ENCODE measurements around the gene OCIAD1.

Gene OCIAD1

GRCh38 chr4:48891028-48891619 lies 60.2 kb downstream of the OCIAD1 start:
- no peak for DNase-seq (ENCODE audit: low read depth)

DNA sequence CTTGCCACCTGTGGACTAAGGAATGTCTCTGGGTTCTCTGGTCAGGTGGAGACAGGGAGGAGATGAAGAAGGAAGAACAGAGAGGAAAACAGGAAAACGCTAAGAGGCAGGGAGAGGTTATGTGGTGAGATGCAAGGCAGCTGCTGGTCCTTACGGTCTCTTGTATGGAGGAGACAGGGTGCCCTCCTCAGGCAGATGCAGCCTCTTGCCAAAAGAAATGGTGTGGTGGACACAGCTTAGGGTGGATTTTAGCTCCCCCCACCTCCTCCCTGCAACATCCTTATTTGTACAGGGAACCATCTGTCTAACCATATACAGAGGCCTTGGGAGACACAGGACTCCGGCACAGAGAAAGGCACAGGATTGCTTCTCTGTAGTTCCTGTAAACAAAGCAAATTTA lies 66.0 kb downstream of the OCIAD1 start:
- DNase-seq (ENCODE audit: low read depth): no peak

GRCh38 chr4:48898733-48899431 lies 68.0 kb downstream of the OCIAD1 start:
- no peak for DNase-seq (ENCODE audit: low read depth)

DNA sequence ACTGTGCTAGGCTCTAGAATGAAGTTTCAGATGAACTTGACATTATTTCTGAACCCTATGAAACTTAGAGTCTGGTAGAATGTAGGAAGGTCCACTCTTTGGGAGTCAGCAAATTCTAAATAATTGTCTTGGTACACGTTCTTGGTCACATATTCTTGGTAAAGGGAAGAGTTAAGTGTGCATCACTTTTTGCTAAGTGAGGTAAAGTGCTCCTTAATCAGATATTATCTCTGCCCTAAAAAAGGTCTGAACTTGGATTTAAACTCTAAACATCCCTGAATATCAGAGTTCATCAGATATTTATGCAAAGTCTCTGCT lies 68.5 kb downstream of the OCIAD1 start:
- no peak for DNase-seq (ENCODE audit: low read depth)

GRCh38 chr4:48899950-48900349 lies 69.1 kb downstream of the OCIAD1 start:
- no peak for DNase-seq (ENCODE audit: low read depth)

GRCh38 chr4:48901196-48901595 lies 70.3 kb downstream of the OCIAD1 start:
- no peak for DNase-seq (ENCODE audit: low read depth)

- no peak for DNase-seq (ENCODE audit: low read depth)
Observed at GRCh38 chr4:48902266-48902665, 71.4 kb downstream of the OCIAD1 start.

GRCh38 chr4:48904101-48904500 lies 73.2 kb downstream of the OCIAD1 start:
- DNase-seq (ENCODE audit: low read depth): no peak

GRCh38 chr4:48904541-48905142 lies 73.8 kb downstream of the OCIAD1 start:
- no peak for DNase-seq (ENCODE audit: low read depth)

DNA sequence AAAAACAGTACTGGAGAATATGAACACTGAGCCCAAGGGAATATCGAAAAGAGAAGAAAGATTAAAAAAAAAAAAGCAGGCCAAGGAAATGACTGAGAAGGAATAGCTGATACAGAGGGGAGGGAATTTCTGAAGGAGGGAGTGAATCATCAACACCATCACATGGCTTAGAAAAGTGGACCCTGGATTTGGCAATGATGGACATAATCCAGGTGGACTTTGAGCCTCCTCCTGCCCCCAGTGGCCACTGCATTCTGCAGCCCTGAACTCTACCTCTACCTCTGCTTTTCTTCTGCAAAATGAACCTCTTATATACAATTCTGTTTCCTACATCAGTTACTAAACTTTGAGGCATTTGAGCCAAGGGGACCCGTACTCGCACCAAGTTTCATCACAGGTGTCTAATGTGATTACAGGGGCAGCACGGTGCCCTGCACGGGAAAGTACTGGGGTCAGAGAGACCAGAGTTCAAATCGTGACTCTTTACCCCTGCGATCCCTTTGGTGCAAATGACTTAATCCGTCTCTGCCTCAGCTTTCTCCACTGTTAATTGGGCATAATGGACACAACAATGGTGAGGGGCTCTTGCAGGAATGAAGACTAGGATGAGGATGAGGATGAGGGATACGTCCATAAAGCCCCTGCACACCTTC lies 74.6 kb downstream of the OCIAD1 start:
- no peak for DNase-seq (ENCODE audit: low read depth)

DNA sequence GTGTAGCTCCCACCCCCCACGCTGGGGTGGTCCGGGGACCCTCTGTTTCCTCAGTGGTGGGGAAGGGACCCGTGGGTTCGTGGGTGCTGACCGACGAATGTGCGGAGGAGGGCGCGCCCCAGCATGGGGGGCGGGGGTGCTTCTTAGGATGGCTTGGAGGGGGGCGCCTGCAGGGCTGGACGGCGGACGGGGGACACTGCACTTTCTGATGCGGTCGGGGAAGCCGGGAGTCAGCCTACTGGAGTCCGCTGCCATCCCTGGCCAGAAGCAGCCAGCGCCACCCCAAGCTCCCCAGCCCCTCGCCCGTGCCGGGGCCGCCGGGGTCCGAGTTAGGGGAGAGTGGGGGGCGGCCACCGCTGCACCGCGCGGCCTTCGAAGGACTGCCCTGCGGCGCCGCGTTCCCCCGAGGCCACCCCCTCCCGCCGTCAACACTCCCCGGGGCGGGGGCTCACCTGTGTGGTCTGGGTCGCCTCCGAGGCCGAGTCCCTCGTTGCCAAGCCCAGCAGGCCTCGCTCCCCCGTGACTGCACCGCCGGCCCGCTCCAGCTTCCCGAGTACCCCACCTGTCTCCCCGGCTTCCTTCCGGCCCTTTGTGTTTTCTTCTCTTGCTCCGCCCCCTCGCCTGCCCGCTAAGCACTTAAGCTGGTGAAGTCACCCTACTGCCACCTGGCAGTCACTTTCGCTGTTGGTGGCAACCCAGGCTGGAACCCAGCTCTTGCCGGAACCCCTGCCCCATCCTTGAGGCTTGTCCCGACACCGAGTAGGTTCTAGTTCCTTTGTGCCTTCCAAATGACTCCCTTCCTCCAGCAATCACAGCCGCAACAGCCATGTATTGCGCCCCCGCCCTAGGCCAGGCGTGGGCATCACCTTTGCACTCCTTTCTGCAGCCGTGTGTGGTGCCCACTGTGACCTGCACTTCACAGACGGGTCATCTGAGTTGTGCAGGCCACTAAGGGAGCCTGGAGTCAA lies 75.6 kb downstream of the OCIAD1 start, which contains the start of gene OCIAD2:
OCIAD2 (minus strand) TSS at position 569 of the 968 bp plus-strand sequence. CDS start 2,225 bp downstream, outside the sequence.
- DNase-seq (ENCODE audit: low read depth): peak; percentile 78

- DNase-seq (ENCODE audit: low read depth): no peak
Observed at GRCh38 chr4:48907706-48908477, 77.0 kb downstream of the OCIAD1 start.

- no peak for DNase-seq (ENCODE audit: low read depth)
Observed at GRCh38 chr4:48908687-48909086, 77.8 kb downstream of the OCIAD1 start.

- DNase-seq (ENCODE audit: low read depth): no peak
Observed at GRCh38 chr4:48909697-48910096, 78.8 kb downstream of the OCIAD1 start.

DNA sequence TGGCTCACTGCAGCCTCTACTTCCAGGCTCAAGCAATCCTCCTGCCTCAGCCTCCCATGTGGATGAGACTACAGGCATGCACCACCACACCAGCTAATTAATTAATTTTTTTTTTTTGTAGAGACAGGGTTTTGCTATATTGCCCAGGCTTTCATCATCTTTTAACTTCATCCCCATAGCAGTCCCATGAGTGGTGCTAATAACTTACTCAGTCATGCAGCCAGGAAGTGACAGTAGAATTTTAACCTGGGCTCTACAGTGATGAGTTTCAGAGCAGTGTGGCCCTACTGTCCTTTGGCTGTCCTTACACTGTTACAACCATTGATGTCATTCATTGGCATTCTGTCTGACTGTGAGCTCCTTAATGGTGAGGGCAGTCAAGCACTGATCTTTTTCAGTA lies 79.6 kb downstream of the OCIAD1 start:
- no peak for DNase-seq (ENCODE audit: low read depth)

All from T follicular helper cell (primary cell).